K562 (cell line): ENCODE measurements around the gene ABHD5. TPM values are rescaled to one million over a fixed set of nuclear protein-coding genes. Genes with fewer than 3 reads are reported as not detected.

ENCODE experiments used
- BDP1 ChIP-seq: IDR thresholded peaks from 3 replicates; pipeline ENCODE4 v1.6.1; 2011; ENCODE audit not compliant: insufficient read length, insufficient read depth
- CBX2 ChIP-seq: fragments of 200-600 bp; sonication (generic); IDR thresholded peaks from one replicate; pipeline ENCODE4 v1.6.1; 2012; ENCODE audit warnings: mild to moderate bottlenecking, low read length, inconsistent platforms; ENCODE audit not compliant: insufficient read depth, poor library complexity, severe bottlenecking
- DPF2 ChIP-seq: fragments of 450-650 bp; IDR thresholded peaks from 2 replicates; pipeline ENCODE4 v1.6.1; 2016
- E2F6 ChIP-seq, 2 experiments: IDR thresholded peaks; 2 replicates each; pipeline ENCODE4 v1.6.1; 2011; ENCODE audit warnings: borderline replicate concordance in 1 of 2, control low read depth in 1 of 2, low read depth in 1 of 2, low read length in 1 of 2, mild to moderate bottlenecking in 1 of 2, mixed read lengths in 1 of 2, moderate library complexity in 1 of 2; ENCODE audit not compliant: insufficient read depth in 1 of 2, insufficient read length in 1 of 2, poor library complexity in 1 of 2, severe bottlenecking in 1 of 2; ENCODE audit errors: extremely low read depth in 1 of 2
- ELF4 ChIP-seq: fragments of 450-650 bp; formaldehyde crosslinking; IDR thresholded peaks from 2 replicates; pipeline ENCODE4 v1.4.0; 2022; ENCODE audit warnings: missing genetic modification characterization
- HCFC1 ChIP-seq: IDR thresholded peaks from 2 replicates; pipeline ENCODE4 v1.6.1; 2012; ENCODE audit warnings: low read depth, low read length, improper control_type of control experiment
- HNRNPL ChIP-seq: fragments of 200-400 bp; formaldehyde crosslinking; IDR thresholded peaks from 2 replicates; pipeline ENCODE4 v1.6.1; 2017; ENCODE audit warnings: low read depth, mild to moderate bottlenecking, low read length
- IRF9 ChIP-seq: fragments of 450-650 bp; IDR thresholded peaks from 2 replicates; pipeline ENCODE4 v1.6.1; 2016; ENCODE audit warnings: missing biosample characterization, missing genetic modification characterization
- NEUROD1 ChIP-seq: fragments of 150-350 bp; IDR thresholded peaks from 2 replicates; pipeline ENCODE4 v1.6.1; 2014; ENCODE audit warnings: borderline replicate concordance, low read length, low read depth; ENCODE audit not compliant: partially characterized antibody
- POLR2AphosphoS5 ChIP-seq: IDR thresholded peaks from 2 replicates; pipeline ENCODE4 v1.6.1; 2011; ENCODE audit warnings: mild to moderate bottlenecking, low read depth, low read length, moderate library complexity; ENCODE audit not compliant: control insufficient read depth, insufficient read depth
- PRMT5 ChIP-seq: sonication (generic); formaldehyde crosslinking; IDR thresholded peaks from 2 replicates; pipeline ENCODE4 v1.5.0; 2020; ENCODE audit warnings: missing genetic modification reagents
- TAF1 ChIP-seq: IDR thresholded peaks from 2 replicates; pipeline ENCODE4 v1.6.1; 2011; ENCODE audit warnings: mild to moderate bottlenecking, low read length, moderate library complexity; ENCODE audit not compliant: insufficient read depth, control insufficient read depth, severe bottlenecking; ENCODE audit errors: extremely low read depth
- ZBTB11 ChIP-seq, 3 experiments: fragments of 200-800 bp in 1 of 3; fragments of 250-450 bp in 1 of 3; fragments of 450-650 bp in 1 of 3; sonication (Bioruptor Pico) in 1 of 3; sonication (Bioruptor generic) in 1 of 3; formaldehyde crosslinking in 1 of 3; IDR thresholded peaks; 2 replicates each; pipeline versions ENCODE4 v1.6.1 to v1.8.0; 2016 to 2022; ENCODE audit warnings: mild to moderate bottlenecking in 2 of 3, missing genetic modification characterization in 2 of 3, missing compliant biosample characterization in 1 of 3, moderate library complexity in 1 of 3
- ZBTB34 ChIP-seq: fragments of 250-450 bp; sonication (Bioruptor Pico); IDR thresholded peaks from 2 replicates; pipeline ENCODE4 v1.8.0; 2021; ENCODE audit warnings: mild to moderate bottlenecking, moderate library complexity
- ZBTB7A ChIP-seq: IDR thresholded peaks from 2 replicates; pipeline ENCODE4 v1.6.1; 2011; ENCODE audit warnings: low read depth, mild to moderate bottlenecking, low read length, moderate library complexity, borderline replicate concordance; ENCODE audit not compliant: control insufficient read depth
- ZNF133 ChIP-seq: fragments of 250-450 bp; sonication (Bioruptor Pico); IDR thresholded peaks from 2 replicates; pipeline ENCODE4 v1.4.0; 2020; ENCODE audit warnings: mild to moderate bottlenecking
- ZNF445 ChIP-seq: fragments of 250-450 bp; sonication (Bioruptor Pico); IDR thresholded peaks from 2 replicates; pipeline ENCODE4 v1.4.0; 2020; ENCODE audit warnings: low read depth, mild to moderate bottlenecking, moderate library complexity
- ZNF551 ChIP-seq: fragments of 250-450 bp; sonication (Bioruptor Pico); IDR thresholded peaks from 2 replicates; pipeline ENCODE4 v1.5.0; 2021; ENCODE audit warnings: mild to moderate bottlenecking, moderate library complexity
- ZNF77 ChIP-seq: fragments of 250-450 bp; sonication (Bioruptor Pico); IDR thresholded peaks from 2 replicates; pipeline ENCODE4 v1.5.0; 2020
- ZNF785 ChIP-seq: fragments of 250-450 bp; sonication (Bioruptor Pico); IDR thresholded peaks from 2 replicates; pipeline ENCODE4 v1.4.0; 2020; ENCODE audit warnings: mild to moderate bottlenecking
- polyA plus RNA-seq, 8 experiments: library from polyadenylated mRNA; depleted of rRNA in 4 of 8; stranded (reverse) in 5 of 8; unstranded in 3 of 8; fragments of >200 nt; fragmentation: Nextera tagmentation in 2 of 8; fragmentation: Illumina TruSeq in 1 of 8; extraction: Ambion mirVana in 2 of 8; extraction: Trizol in 1 of 8; gene quantifications; 2 replicates each; pipeline versions ENCODE4 v1.2.1 to v1.2.3, GENCODE V29; 2011 to 2014; ENCODE audit warnings: inconsistent platforms in 1 of 8, missing spikeins in 1 of 8
- total RNA-seq, 7 experiments: library from RNA; depleted of rRNA in 6 of 7; stranded (reverse); fragments of >200 nt in 6 of 7; fragmentation: Illumina TruSeq in 2 of 7; extraction: Trizol in 2 of 7; gene quantifications; 2 replicates each; pipeline versions ENCODE4 v1.2.1 to v1.2.3, GENCODE V29; 2011 to 2021; ENCODE audit warnings: low replicate concordance in 1 of 7

The ABHD5 gene
- total and polyA plus RNA-seq, 9 of the 15 experiments (the other 6 are each of a cell fraction or from before 2014, with no cell fraction given) = 27.8 to 61.7 (median 39.9) TPM

GRCh38 chr3:43686700-43687498, 3.8 kb upstream of the ABHD5 start (continued):
- peak; percentile 89 for TF ChIP-seq POLR2AphosphoS5
- no peak for TF ChIP-seq ELF4 (CRISPR knock-in tag)
- TF ChIP-seq ZNF551 (CRISPR knock-in tag) = no peak
- TF ChIP-seq IRF9 (tag) = no peak
- no peak for TF ChIP-seq E2F6 (IDR thresholded peaks at IDR 0.05; ENCODE audit: borderline replicate concordance in 1 of 2, extremely low read depth in 1 of 2, insufficient read depth in 1 of 2, insufficient read length in 1 of 2, low read depth in 1 of 2, low read length in 1 of 2, poor library complexity in 1 of 2, severe bottlenecking in 1 of 2)
- TF ChIP-seq CBX2 = no peak
- TF ChIP-seq NEUROD1 = peak; percentile 59
- peak in 1 of 3 experiments; percentile 86; a peak in 2 of 6 replicates for TF ChIP-seq ZBTB11 (CRISPR knock-in tag; IDR thresholded peaks at IDR 0.05)
- TF ChIP-seq ZNF77 (CRISPR knock-in tag) = no peak
- TF ChIP-seq PRMT5 (CRISPR knock-in tag) = no peak
- TF ChIP-seq ZBTB7A = no peak
- TF ChIP-seq ZBTB34 (CRISPR knock-in tag) = 0 out of 2 replicates have a peak, but pooled peaks have one; percentile 52
- no peak for TF ChIP-seq HNRNPL
- peak; percentile 97 for TF ChIP-seq DPF2
- no peak for TF ChIP-seq ZNF445 (CRISPR knock-in tag)
- TF ChIP-seq ZNF133 (CRISPR knock-in tag) = 0 out of 2 replicates have a peak, but pooled peaks have one; percentile 58
- TF ChIP-seq BDP1 = no peak
- TF ChIP-seq TAF1 = no peak
- TF ChIP-seq ZNF785 (CRISPR knock-in tag) = no peak
- TF ChIP-seq HCFC1 = peak; percentile 17; the same call in 1 of the 2 replicates
